GM18861 (cell line): ENCODE results near the gene TEAD4.

Experiments used
- ATAC-seq: cut with Tn5 transposase; IDR thresholded peaks from one replicate; pipeline ENCODE4 v1.9.1; 2021; ENCODE audit not compliant: unreplicated experiment

The TEAD4 gene

GRCh38 chr12:2999265-2999841 lies 40.2 kb downstream of the TEAD4 start:
- ATAC-seq, result no peak

GRCh38 chr12:3000548-3001275 lies 41.5 kb downstream of the TEAD4 start:
- ATAC-seq, result no peak

DNA sequence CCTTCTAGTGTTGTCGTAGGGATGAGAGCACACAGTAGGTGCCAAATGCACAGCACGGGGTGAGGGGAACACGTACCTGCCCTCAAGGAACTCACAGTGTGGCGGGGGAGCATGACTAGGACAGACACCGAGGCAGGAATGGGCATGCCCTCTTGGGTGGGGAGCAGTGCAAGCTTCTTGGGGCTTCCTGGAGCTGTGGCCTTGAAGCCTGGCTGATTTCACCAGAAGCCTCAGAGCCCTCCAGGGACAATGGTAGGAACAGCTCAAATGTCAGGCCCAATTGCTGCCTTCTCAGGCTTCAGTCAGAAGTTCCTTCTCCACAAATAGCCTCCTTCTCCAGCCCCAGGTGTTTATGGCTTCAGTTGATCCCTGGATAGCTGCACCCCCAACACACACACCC lies 43.4 kb downstream of the TEAD4 start:
- ATAC-seq, result no peak

DNA sequence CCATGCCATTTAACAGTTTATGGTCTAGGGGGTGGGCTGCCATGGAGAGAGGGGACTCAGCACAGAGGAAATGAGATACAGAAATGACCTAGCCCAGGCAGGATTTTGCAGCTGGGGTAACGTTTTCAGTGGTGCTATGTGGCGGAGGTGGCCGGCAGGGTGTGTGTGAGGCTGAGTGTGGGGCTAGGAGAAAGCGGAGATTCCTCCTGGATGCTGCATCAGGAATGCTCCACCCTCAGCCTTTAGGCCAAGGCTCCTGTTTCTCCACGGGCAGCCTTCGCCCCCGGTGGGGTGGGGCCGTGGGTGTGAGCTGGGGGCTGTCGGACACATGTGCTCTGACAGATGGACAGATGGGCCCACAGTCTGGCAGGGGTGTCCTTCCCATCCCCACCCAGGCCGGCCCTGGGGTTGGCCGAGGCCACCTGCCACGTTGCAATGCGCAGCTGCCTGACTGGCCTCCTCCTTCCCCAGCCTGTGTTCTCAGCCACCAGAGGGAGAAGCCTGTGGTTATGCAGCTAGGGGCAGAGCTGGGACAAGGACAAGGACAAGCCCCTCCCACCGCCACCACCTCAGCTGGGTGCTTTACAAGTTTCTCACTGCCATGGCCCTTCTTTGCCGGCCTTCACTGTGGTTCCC lies 44.3 kb downstream of the TEAD4 start:
- no peak for ATAC-seq

DNA sequence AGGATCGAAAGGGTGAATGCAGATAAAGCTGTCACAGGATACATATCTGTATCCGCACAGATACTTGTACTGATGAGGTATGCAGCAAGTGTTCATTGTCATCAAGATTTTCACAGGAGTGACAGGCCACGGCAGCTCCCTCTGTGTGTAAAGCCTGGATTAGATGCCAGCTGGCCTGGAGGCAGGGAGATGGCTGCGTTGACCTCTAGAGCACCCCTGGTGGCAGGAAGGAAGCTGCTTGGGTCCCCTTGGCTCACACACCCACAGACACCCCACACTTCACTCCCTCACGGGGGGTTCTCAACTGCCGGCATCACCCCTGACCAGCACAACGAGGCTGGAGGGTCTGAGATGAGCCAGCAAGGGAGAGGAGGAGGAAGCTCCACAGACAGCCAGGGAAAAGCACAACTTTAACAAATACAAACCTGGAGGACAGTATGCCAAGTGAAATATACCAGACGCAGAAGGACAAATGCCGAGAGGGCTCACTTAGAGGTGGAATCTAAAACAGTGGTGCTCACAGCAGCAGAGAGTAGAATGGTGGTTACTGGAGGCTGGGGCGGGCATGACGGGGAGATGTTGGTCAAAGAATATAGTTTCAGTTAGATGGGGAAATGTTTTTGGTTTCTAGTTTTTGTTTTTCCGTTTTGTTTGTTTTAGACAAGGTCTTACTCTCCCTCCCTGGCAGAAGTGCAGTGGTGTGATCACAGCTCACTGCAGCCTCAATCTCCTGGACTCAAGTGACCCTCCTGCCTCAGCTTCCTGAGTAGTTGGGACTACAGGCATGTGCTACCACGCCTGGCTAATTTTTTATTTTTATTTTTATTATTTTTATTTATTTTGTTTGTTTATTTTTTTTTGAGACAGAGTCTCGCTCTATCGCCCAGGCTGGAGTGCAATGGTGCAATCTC lies 45.7 kb downstream of the TEAD4 start:
- ATAC-seq, result no peak

DNA sequence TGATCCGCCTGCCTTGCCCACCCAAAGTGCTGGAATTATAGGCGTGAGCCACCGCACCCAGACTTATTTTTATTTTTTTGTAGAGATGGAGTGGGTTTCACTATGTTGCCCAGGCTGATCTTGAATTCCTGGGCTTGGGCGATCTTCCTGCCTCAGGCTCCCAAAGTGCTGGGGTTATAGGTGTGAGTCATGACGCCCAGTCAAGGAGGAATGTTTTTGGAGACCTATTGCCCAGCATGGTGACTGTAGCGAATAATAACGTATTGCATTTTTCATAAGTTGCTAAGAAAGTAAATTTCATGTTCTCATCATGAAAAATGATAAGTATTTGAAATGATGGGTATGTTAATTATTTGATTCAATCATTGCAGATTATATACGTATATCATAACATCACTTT lies 46.5 kb downstream of the TEAD4 start:
- no peak for ATAC-seq

- ATAC-seq, result no peak
Observed at GRCh38 chr12:3009780-3010179, 50.6 kb downstream of the TEAD4 start.

DNA sequence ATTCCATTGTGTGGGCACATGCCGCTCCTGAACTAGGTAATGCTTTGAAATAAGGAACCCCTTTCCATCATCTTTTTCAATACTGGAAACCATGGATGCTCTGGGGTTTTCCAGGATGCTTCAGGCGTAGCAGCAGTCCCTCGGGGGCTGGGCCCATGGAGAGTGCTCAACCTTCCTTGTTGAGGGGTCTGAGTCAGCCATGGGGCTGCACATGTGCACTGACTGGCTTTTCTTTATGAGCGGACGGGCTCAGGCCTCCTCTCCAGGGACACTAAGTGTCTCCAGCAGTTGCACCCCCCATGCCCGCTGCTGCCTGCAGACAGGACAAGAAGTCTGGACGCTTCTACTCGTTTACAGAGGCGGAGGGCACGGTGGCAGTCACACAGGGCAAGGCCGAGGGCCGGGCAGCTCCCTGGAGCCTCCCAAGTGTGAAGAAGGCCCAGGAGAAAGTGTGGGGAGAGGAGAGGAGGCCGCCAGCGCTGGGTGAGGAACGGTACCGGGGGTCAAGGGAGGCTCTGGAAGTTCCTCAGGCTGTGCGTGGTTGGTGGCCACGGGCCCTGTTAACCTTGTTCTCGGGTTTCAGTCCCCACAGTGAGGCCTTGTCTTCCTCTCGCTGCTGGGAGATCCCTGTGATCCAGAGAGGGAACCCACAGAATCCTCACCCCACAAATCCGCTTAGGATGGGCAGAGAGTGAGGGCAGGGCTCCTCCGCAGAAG lies 51.2 kb downstream of the TEAD4 start:
- ATAC-seq, result no peak

DNA sequence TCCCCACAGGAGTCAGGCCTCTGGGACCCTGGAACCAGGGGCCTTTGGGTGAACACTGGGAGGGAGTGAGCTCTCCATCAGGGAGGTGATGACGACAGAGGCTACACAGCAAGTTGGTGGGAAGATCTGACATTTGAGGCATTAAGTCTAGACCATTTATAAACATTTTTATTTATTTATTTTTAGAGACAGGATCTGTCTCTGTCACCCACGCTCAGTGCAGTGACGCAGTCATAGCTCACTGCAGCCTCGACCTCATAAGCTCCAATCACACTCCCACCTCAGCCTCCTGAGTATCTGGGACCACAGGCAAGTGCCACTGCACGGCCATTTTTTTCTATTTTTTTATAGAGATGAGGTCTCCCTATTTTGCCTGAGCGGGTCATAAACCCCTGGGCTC lies 53.6 kb downstream of the TEAD4 start:
- ATAC-seq, result no peak

DNA sequence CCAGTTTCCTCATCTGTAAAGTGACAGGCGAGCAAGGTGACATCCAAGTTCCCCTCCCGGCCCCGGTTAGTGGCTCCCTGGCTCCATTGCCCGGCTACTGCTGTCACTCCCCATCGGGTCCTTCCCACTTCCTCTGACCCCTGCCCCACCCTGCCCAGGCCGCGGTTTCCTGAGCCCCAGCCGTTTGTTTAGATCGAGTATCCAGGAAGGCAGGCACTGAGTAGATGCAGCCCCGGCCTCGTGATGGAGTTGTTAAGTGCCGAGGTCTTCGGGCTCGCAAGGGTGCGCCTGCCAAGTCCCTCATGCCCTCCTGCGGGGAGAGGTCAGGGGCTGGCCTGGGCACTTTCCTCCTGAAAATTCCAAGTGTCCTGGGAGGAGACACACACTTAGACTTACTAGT lies 55.4 kb downstream of the TEAD4 start:
- no peak for ATAC-seq

GRCh38 chr12:3015356-3015755 lies 56.2 kb downstream of the TEAD4 start:
- ATAC-seq, result no peak

DNA sequence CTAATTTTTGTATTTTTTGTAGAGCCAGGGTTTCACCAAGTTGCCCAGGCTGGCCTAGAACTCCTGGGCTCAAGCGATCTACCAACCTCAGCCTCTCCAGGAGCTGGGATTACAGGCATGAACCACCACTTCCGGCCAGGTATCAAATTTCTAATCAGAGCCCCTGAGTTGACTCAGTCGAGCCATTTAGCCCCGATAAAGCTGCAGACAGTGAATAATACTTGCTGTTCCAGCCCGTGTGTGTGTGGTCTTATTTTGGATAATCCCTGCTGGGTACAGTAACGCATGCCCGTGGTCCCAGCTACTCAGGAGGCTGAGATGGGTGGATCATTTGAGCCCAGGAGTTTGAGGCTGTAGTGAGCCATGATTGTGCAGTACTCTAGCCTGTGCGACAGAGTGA lies 57.0 kb downstream of the TEAD4 start:
- ATAC-seq, result no peak

GRCh38 chr12:3017281-3017680 lies 58.1 kb downstream of the TEAD4 start:
- no peak for ATAC-seq

GRCh38 chr12:3018284-3019004 lies 59.2 kb downstream of the TEAD4 start:
- no peak for ATAC-seq

- no peak for ATAC-seq
Observed at GRCh38 chr12:3019005-3019680, 59.9 kb downstream of the TEAD4 start.

DNA sequence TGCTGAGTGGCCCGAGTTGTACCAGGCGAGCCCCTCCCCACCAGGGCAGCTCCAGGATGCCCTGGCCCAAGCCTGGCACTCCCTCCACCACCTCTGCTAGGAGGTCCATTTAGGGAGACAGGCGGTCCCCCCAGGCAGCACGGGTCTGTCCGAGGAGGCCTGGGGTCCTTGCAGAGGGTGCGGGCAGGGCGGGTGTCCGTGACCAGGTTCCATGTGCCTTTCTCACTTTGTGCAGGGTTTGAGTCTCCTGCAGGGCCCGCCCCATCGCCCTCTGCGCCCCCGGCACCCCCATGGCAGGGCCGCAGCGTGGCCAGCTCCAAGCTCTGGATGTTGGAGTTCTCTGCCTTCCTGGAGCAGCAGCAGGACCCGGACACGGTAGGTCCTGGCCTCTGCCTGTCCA lies 61.2 kb downstream of the TEAD4 start:
- no peak for ATAC-seq

DNA sequence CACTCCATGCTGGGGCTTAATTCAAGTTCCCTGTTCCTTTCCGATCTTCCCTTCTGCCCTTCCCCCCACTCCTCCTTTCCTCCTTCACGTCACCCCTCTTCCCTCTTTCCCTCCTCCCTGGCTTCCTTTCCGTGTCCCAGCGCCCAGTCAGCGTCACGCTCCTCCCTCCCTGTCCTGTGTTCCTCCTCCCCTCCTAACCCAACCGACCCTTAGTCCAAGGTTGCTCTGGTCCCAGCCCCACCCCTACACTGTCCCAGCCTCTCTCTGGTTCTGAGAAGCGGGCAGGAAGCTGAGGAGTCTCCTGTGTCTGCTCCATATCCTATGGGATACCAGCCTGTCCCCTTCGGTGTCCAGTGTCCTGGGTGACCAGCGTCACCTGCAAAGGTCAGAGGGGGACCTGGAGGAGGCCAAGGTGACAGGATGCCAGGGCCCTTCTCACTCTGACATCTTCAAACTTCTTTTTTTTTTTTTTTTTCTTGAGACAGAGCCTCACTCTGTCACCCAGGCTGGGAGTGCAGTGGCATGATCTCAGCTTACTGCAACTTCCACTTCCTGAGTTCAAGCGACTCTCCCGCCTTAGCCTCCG lies 61.7 kb downstream of the TEAD4 start:
- ATAC-seq, result no peak

DNA sequence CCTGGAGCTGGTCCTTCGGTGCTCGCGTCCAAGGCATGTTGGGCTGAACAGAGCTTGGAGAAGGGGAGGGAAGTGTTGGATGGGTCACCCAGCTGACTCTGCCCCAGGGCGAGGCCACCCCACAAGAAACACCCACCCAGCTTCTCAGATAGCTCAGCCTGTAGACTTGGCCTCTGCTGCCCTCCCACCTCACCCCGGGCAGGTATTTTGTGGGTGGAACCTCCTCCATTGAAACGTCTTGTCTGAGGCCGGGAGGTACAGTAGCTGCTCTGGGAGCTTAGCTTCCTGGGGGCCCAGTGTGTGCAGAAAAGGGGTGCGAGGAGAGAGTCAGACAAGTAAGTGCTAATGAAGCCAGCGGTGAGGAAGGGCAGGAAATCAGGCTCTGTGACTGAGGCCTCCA lies 63.2 kb downstream of the TEAD4 start:
- no peak for ATAC-seq

DNA sequence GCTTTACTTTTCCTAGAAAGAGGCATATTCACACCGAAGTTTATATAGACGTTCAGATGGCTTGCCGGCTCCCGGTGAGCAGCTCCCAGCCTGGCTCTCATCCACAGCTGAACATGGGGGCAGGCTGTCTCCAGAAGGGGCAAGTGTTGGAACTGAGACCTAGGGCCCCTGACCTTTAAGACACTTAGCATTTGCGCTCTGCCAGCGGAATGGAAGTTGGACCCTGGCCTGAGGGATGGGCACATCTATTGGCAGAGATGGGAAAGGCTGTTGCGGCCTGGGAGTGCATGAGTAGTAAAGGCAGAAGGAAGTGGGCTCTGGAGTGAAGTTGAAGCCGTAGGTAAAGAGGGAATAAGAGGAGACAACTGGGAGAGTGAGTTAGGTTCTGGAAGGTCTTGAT lies 63.8 kb downstream of the TEAD4 start:
- ATAC-seq, result no peak
